Muscle layer of colon (tissue), 2 donors: Measurements from ENCODE around the gene RELA.
"Not testable (repeated sequence)": the region's sequence is repeated elsewhere in the genome, so short reads cannot be mapped to it uniquely, and the experiment has no call there.

Source experiments
- H3K27ac ChIP-seq: one replicate; pipeline ENCODE4 v1.7.0; 2013; ENCODE audit warnings: low read depth, mild to moderate bottlenecking, low read length, moderate library complexity
- H3K27me3 ChIP-seq, 2 donors: one replicate each; pipeline ENCODE4 v1.7.0; 2013; ENCODE audit warnings: low read length in 2 of 2, mild to moderate bottlenecking in 2 of 2; ENCODE audit not compliant: insufficient read depth in 2 of 2, control insufficient read depth in 1 of 2
- H3K36me3 ChIP-seq: one replicate; pipeline ENCODE4 v1.7.0; 2013; ENCODE audit warnings: mild to moderate bottlenecking, low read length; ENCODE audit not compliant: insufficient read depth
- H3K4me1 ChIP-seq: one replicate; pipeline ENCODE4 v1.7.0; 2013; ENCODE audit warnings: mild to moderate bottlenecking, low read length; ENCODE audit not compliant: insufficient read depth
- H3K4me3 ChIP-seq, 2 donors: one replicate each; pipeline ENCODE4 v1.7.0; 2013; ENCODE audit warnings: low read length in 2 of 2, low read depth in 1 of 2, mild to moderate bottlenecking in 1 of 2, moderate library complexity in 1 of 2
- H3K9ac ChIP-seq: one replicate; pipeline ENCODE4 v1.7.0; 2013; ENCODE audit warnings: low read length
- H3K9me3 ChIP-seq: one replicate; pipeline ENCODE4 v1.7.0; 2013; ENCODE audit warnings: mild to moderate bottlenecking, low read length
- donor health status: abdominal sarcoma.
- donor health status: Adenocarcinoma of cecum.

RELA gene

GRCh38 chr11:65662799-65663638 is at the start of gene RELA:
Gene RELA (minus strand): TSS chr11:65662916. CDS start chr11:65662832, 84 bp downstream.
- no peaks in the 10 kb centered on the region for H3K9me3 ChIP-seq
- no peaks in the 10 kb centered on the region for H3K27me3 ChIP-seq
- peak within 1 kb of the TSS; percentile 99 for H3K27ac ChIP-seq
- H3K9ac ChIP-seq, result peak within 1 kb of the TSS; percentile 100
- H3K4me3 ChIP-seq, result peak within 1 kb of the TSS; percentile 67 to 100
- peaks cover 21% of the 10 kb centered on the region for H3K4me1 ChIP-seq
- peaks cover 34% of the 10 kb centered on the region for H3K36me3 ChIP-seq

- no peaks in the 10 kb centered on the region for H3K27me3 ChIP-seq
Measured at GRCh38 chr11:65711785-65712632, 49.3 kb upstream of the RELA start, which contains the start of gene KAT5. Gene KAT5 (plus strand): TSS chr11:65712252. CDS start chr11:65712268, 16 bp downstream.

GRCh38 chr11:65710421-65710820 is 47.7 kb upstream of the RELA start:
- no peak overlapping the region for H3K27ac ChIP-seq
- H3K9me3 ChIP-seq, result no peaks in the 10 kb centered on the region
- no peak overlapping the region for H3K9ac ChIP-seq
- H3K36me3 ChIP-seq, result peaks cover 26% of the 10 kb centered on the region
- H3K27me3 ChIP-seq, result no peaks in the 10 kb centered on the region
- H3K4me1 ChIP-seq, result peaks cover 11% of the 10 kb centered on the region
- H3K4me3 ChIP-seq, result no peak overlapping the region

More at GRCh38 chr11:65711785-65712632, 49.3 kb upstream of the RELA start, which contains the start of gene KAT5:
- H3K4me3 ChIP-seq, result peak within 1 kb of the TSS; percentile 70 to 90
- H3K27ac ChIP-seq, result peak within 1 kb of the TSS; percentile 100
- H3K9me3 ChIP-seq, result no peaks in the 10 kb centered on the region
- H3K4me1 ChIP-seq, result peaks cover 11% of the 10 kb centered on the region
- peaks cover 42% of the 10 kb centered on the region for H3K36me3 ChIP-seq
- H3K9ac ChIP-seq, result peak within 1 kb of the TSS; percentile 66

- Histone ChIP-seq H3K9me3 (no peaks in the 10 kb centered on the region), H3K27me3 (no peaks in the 10 kb centered on the region), H3K9ac (no peak overlapping the region), H3K4me3 (no peak overlapping the region), H3K4me1 (peaks cover 11% of the 10 kb centered on the region), H3K36me3 (peaks cover 18% of the 10 kb centered on the region), H3K27ac (no peak overlapping the region)
Measured at GRCh38 chr11:65709661-65710060, 46.9 kb upstream of the RELA start.

- no peak overlapping the region for H3K27ac ChIP-seq
- H3K9me3 ChIP-seq, result no peaks in the 10 kb centered on the region
- peaks cover 6% of the 10 kb centered on the region for H3K36me3 ChIP-seq
- peaks cover 9% of the 10 kb centered on the region for H3K4me1 ChIP-seq
- no peak overlapping the region for H3K9ac ChIP-seq
- no peak overlapping the region for H3K4me3 ChIP-seq
- H3K27me3 ChIP-seq, result no peaks in the 10 kb centered on the region
Measured at GRCh38 chr11:65708451-65708850, 45.7 kb upstream of the RELA start.

- H3K4me3 ChIP-seq, H3K9me3 ChIP-seq, H3K9ac ChIP-seq, H3K36me3 ChIP-seq, H3K27me3 ChIP-seq, H3K4me1 ChIP-seq, H3K27ac ChIP-seq: not testable (repeated sequence)
Measured at GRCh38 chr11:65707002-65707401, 44.3 kb upstream of the RELA start.

GRCh38 chr11:65706303-65706763 is 43.6 kb upstream of the RELA start:
- not testable (repeated sequence) for H3K27ac ChIP-seq, H3K4me1 ChIP-seq, H3K4me3 ChIP-seq, H3K9ac ChIP-seq, H3K27me3 ChIP-seq, H3K36me3 ChIP-seq, H3K9me3 ChIP-seq

GRCh38 chr11:65703846-65704245 is 41.1 kb upstream of the RELA start:
- Histone ChIP-seq H3K4me3 (no peak overlapping the region), H3K9me3 (no peaks in the 10 kb centered on the region), H3K27me3 (no peaks in the 10 kb centered on the region), H3K9ac (no peak overlapping the region), H3K36me3 (no peaks in the 10 kb centered on the region), H3K27ac (no peak overlapping the region), H3K4me1 (no peaks in the 10 kb centered on the region)

- H3K9me3 ChIP-seq, result no peaks in the 10 kb centered on the region
- H3K4me1 ChIP-seq, result no peaks in the 10 kb centered on the region
- H3K36me3 ChIP-seq, result no peaks in the 10 kb centered on the region
- no peaks in the 10 kb centered on the region for H3K27me3 ChIP-seq
- H3K9ac ChIP-seq, result no peak overlapping the region
- H3K27ac ChIP-seq, result no peak overlapping the region
- H3K4me3 ChIP-seq, result no peak overlapping the region
Measured at GRCh38 chr11:65701686-65702085, 39.0 kb upstream of the RELA start.

- Histone ChIP-seq H3K27ac (no peak overlapping the region), H3K4me1 (no peaks in the 10 kb centered on the region), H3K9ac (no peak overlapping the region), H3K36me3 (no peaks in the 10 kb centered on the region), H3K9me3 (no peaks in the 10 kb centered on the region), H3K27me3 (no peaks in the 10 kb centered on the region), H3K4me3 (no peak overlapping the region)
Measured at GRCh38 chr11:65700399-65700798, 37.7 kb upstream of the RELA start.

GRCh38 chr11:65699306-65699705 is 36.6 kb upstream of the RELA start:
- Histone ChIP-seq H3K27ac (no peak overlapping the region), H3K9ac (no peak overlapping the region), H3K36me3 (no peaks in the 10 kb centered on the region), H3K9me3 (no peaks in the 10 kb centered on the region), H3K4me3 (no peak overlapping the region), H3K27me3 (no peaks in the 10 kb centered on the region), H3K4me1 (no peaks in the 10 kb centered on the region)
